A549 (cell line): Measurements from ENCODE around the gene ALG14. TPM values are rescaled to one million over a fixed set of nuclear protein-coding genes. Genes with fewer than 3 reads are reported as not detected.

Experiments used
- ATAC-seq, 2 experiments: fragments of 200-7000 bp in 1 of 2; fragments of >200 bp in 1 of 2; cut with Nextera tagmentation in 1 of 2; cut with Tn5 transposase in 1 of 2; 3 replicates each; pipeline versions ENCODE4 v1.8.0 to v1.9.1; 2018 to 2020; ENCODE audit warnings: mild to moderate bottlenecking in 1 of 2, moderate library complexity in 1 of 2
- CTCF ChIA-PET: fragments of 300-600 bp; sonication (Branson Sonifier 250); formaldehyde crosslinking; extraction: SDS; loops from one replicate; lab custom pipeline; 2021; ENCODE audit warnings: antibody characterized with exemption, inconsistent platforms; lab: Yijun Ruan, JAX
- POLR2A ChIA-PET: fragments of 350-600 bp; formaldehyde crosslinking; extraction: SDS; loops from one replicate; lab custom pipeline; 2021; ENCODE audit warnings: antibody characterized with exemption, inconsistent platforms; lab: Yijun Ruan, JAX
- DNase-seq, 2 experiments: peaks; one replicate each; pipeline versions ENCODE4 v3.0.0 to v3.0.0-alpha.2; 2011 to 2016; ENCODE audit warnings: low read depth in 1 of 2, low spot score in 1 of 2
- FAIRE-seq: peaks from 2 replicates; lab custom pipeline; 2011; peaks lifted over from hg19 to GRCh38; lab: Jason Lieb, UNC
- H3K27ac ChIP-seq, 2 experiments: fragments of >200 bp; sonication (Bioruptor Twin); formaldehyde crosslinking; 3 replicates each; pipeline ENCODE4 v1.5.1; 2016 to 2017
- H3K4me1 ChIP-seq: fragments of >200 bp; sonication (Bioruptor Twin); formaldehyde crosslinking; 3 replicates; pipeline ENCODE4 v1.6.1; 2016
- H3K4me2 ChIP-seq: fragments of >200 bp; sonication (Bioruptor Twin); formaldehyde crosslinking; 3 replicates; pipeline ENCODE4 v1.6.1; 2016
- H3K4me3 ChIP-seq: fragments of >200 bp; sonication (Bioruptor Twin); formaldehyde crosslinking; 3 replicates; pipeline ENCODE4 v1.5.1; 2016
- H3K9me3 ChIP-seq: fragments of >200 bp; sonication (Bioruptor Twin); formaldehyde crosslinking; 3 replicates; pipeline ENCODE4 v1.6.1; 2016
- BHLHE40 ChIP-seq: IDR thresholded peaks from 2 replicates; pipeline ENCODE4 v1.6.1; 2012; ENCODE audit warnings: low read depth, low read length, inconsistent platforms
- CHD4 ChIP-seq: fragments of 200-600 bp; sonication (generic); IDR thresholded peaks from 2 replicates; pipeline ENCODE4 v1.6.1; 2016; ENCODE audit warnings: antibody characterized with exemption, mild to moderate bottlenecking, borderline replicate concordance
- EHF ChIP-seq: fragments of 250-450 bp; sonication (Bioruptor Pico); IDR thresholded peaks from 2 replicates; pipeline ENCODE4 v1.5.0; 2020; ENCODE audit warnings: mild to moderate bottlenecking
- EHMT2 ChIP-seq: fragments of 200-600 bp; sonication (generic); IDR thresholded peaks from 2 replicates; pipeline ENCODE4 v1.6.1; 2016; ENCODE audit warnings: antibody characterized with exemption, low read depth, mild to moderate bottlenecking, moderate library complexity
- ESRRA ChIP-seq: fragments of 150-350 bp; IDR thresholded peaks from 2 replicates; pipeline ENCODE4 v1.6.1; 2014; ENCODE audit warnings: mild to moderate bottlenecking, low read length, borderline replicate concordance
- GATA3 ChIP-seq: IDR thresholded peaks from 2 replicates; pipeline ENCODE4 v1.6.1; 2012; ENCODE audit warnings: borderline replicate concordance
- HEYL ChIP-seq: fragments of 250-450 bp; sonication (Bioruptor Pico); IDR thresholded peaks from 2 replicates; pipeline ENCODE4 v1.8.0; 2021; ENCODE audit warnings: mild to moderate bottlenecking, moderate library complexity
- HOXB5 ChIP-seq: fragments of 250-450 bp; sonication (Bioruptor Pico); IDR thresholded peaks from 2 replicates; pipeline ENCODE4 v1.5.0; 2020; ENCODE audit warnings: mild to moderate bottlenecking, moderate library complexity
- KDM5A ChIP-seq: fragments of 200-600 bp; sonication (generic); IDR thresholded peaks from 2 replicates; pipeline ENCODE4 v1.6.1; 2016; ENCODE audit warnings: antibody characterized with exemption, mild to moderate bottlenecking
- NFE2L2 ChIP-seq: fragments of 150-350 bp; conservative IDR thresholded peaks from 2 replicates; pipeline ENCODE4 v1.6.1; 2014; ENCODE audit warnings: low read length
- NPAS2 ChIP-seq: fragments of 250-450 bp; sonication (Bioruptor Pico); IDR thresholded peaks from 2 replicates; pipeline ENCODE4 v1.8.0; 2022; ENCODE audit warnings: mild to moderate bottlenecking, moderate library complexity, borderline replicate concordance
- POLR2AphosphoS2 ChIP-seq: conservative IDR thresholded peaks from 2 replicates; pipeline ENCODE4 v1.6.1; 2012; ENCODE audit warnings: low read length, improper control_type of control experiment, inconsistent platforms
- RAD21 ChIP-seq, 2 experiments: fragments of >200 bp in 1 of 2; sonication (Bioruptor Twin) in 1 of 2; formaldehyde crosslinking in 1 of 2; IDR thresholded peaks in 1 of 2; conservative IDR thresholded peaks in 1 of 2; 2 replicates in 1 of 2; 3 replicates in 1 of 2; pipeline ENCODE4 v1.6.1; 2012 to 2018; ENCODE audit warnings: inconsistent platforms in 1 of 2
- RNF2 ChIP-seq: fragments of 200-600 bp; sonication (generic); IDR thresholded peaks from 2 replicates; pipeline ENCODE4 v1.6.1; 2016; ENCODE audit warnings: low read depth, mild to moderate bottlenecking, antibody characterized with exemption, moderate library complexity, borderline replicate concordance
- SREBF2 ChIP-seq: fragments of 450-650 bp; IDR thresholded peaks from 2 replicates; pipeline ENCODE4 v1.6.1; 2014; ENCODE audit warnings: mild to moderate bottlenecking, moderate library complexity
- TP53 ChIP-seq: fragments of 250-450 bp; sonication (Bioruptor Pico); IDR thresholded peaks from 2 replicates; pipeline ENCODE4 v1.5.0; 2021; ENCODE audit warnings: mild to moderate bottlenecking, moderate library complexity
- ZC3H11A ChIP-seq: fragments of 450-650 bp; IDR thresholded peaks from 2 replicates; pipeline ENCODE4 v1.6.1; 2014; ENCODE audit warnings: antibody characterized with exemption, mild to moderate bottlenecking
- ZNF302 ChIP-seq: fragments of 250-450 bp; sonication (Bioruptor Pico); IDR thresholded peaks from 2 replicates; pipeline ENCODE4 v1.9.0; 2021; ENCODE audit warnings: inconsistent platforms, mild to moderate bottlenecking, moderate library complexity
- WGBS: methylation state at CpG from one replicate; pipeline ENCODE4 v1.1.6; 2017; ENCODE audit errors: missing lambda C conversion rate; 5-methylcytosine and 5-hydroxymethylcytosine counted together
- polyA plus RNA-seq, 4 experiments: library from polyadenylated mRNA; depleted of rRNA in 3 of 4; stranded (reverse); fragments of >200 nt; fragmentation: RNase III in 1 of 4; extraction: RNeasy Plus Mini Kit Qiagen cat#74134 plus additional on column Dnase treatment in 1 of 4; gene quantifications; 2 replicates in 3 of 4; 3 replicates in 1 of 4; pipeline ENCODE4 v1.2.3, GENCODE V29; 2011 to 2017
- TF ChIP-seq, protein P1 (sequence below): fragments of 200-600 bp; sonication (generic); IDR thresholded peaks from 2 replicates; pipeline ENCODE4 v1.6.1; 2016; ENCODE audit warnings: antibody characterized with exemption, mild to moderate bottlenecking, moderate library complexity
- TF ChIP-seq, protein P2 (sequence below): fragments of 450-650 bp; IDR thresholded peaks from 2 replicates; pipeline ENCODE4 v1.6.1; 2014; ENCODE audit warnings: antibody characterized with exemption
- TF ChIP-seq, protein P3 (sequence below): fragments of 250-450 bp; sonication (Bioruptor Pico); IDR thresholded peaks from 2 replicates; pipeline ENCODE4 v1.5.0; 2021; ENCODE audit warnings: mild to moderate bottlenecking, moderate library complexity, borderline replicate concordance
- TF ChIP-seq, protein P4 (sequence below): IDR thresholded peaks from 2 replicates; pipeline ENCODE4 v1.6.1; 2012; ENCODE audit warnings: low read depth, borderline replicate concordance
- TF ChIP-seq, protein P5 (sequence below): fragments of >200 bp; sonication (Bioruptor Twin); formaldehyde crosslinking; IDR thresholded peaks from 3 replicates; pipeline ENCODE4 v1.6.1; 2016

The ALG14 gene
- polyA plus RNA-seq, 2 of the 4 experiments (the other 2 are of a cell fraction): 5.0 to 5.4 TPM

GRCh38 chr1:95061445-95062006 lies 11.2 kb downstream of the ALG14 start (continued):
- TF ChIP-seq, protein P1, sequence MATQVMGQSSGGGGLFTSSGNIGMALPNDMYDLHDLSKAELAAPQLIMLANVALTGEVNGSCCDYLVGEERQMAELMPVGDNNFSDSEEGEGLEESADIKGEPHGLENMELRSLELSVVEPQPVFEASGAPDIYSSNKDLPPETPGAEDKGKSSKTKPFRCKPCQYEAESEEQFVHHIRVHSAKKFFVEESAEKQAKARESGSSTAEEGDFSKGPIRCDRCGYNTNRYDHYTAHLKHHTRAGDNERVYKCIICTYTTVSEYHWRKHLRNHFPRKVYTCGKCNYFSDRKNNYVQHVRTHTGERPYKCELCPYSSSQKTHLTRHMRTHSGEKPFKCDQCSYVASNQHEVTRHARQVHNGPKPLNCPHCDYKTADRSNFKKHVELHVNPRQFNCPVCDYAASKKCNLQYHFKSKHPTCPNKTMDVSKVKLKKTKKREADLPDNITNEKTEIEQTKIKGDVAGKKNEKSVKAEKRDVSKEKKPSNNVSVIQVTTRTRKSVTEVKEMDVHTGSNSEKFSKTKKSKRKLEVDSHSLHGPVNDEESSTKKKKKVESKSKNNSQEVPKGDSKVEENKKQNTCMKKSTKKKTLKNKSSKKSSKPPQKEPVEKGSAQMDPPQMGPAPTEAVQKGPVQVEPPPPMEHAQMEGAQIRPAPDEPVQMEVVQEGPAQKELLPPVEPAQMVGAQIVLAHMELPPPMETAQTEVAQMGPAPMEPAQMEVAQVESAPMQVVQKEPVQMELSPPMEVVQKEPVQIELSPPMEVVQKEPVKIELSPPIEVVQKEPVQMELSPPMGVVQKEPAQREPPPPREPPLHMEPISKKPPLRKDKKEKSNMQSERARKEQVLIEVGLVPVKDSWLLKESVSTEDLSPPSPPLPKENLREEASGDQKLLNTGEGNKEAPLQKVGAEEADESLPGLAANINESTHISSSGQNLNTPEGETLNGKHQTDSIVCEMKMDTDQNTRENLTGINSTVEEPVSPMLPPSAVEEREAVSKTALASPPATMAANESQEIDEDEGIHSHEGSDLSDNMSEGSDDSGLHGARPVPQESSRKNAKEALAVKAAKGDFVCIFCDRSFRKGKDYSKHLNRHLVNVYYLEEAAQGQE: no peak
- TF ChIP-seq BHLHE40 (no peak), TP53 (no peak), HEYL (CRISPR knock-in tag) (no peak), POLR2AphosphoS2 (no peak), HOXB5 (CRISPR knock-in tag) (no peak)
- TF ChIP-seq, protein P2, sequence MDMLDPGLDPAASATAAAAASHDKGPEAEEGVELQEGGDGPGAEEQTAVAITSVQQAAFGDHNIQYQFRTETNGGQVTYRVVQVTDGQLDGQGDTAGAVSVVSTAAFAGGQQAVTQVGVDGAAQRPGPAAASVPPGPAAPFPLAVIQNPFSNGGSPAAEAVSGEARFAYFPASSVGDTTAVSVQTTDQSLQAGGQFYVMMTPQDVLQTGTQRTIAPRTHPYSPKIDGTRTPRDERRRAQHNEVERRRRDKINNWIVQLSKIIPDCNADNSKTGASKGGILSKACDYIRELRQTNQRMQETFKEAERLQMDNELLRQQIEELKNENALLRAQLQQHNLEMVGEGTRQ: no peak

DNA sequence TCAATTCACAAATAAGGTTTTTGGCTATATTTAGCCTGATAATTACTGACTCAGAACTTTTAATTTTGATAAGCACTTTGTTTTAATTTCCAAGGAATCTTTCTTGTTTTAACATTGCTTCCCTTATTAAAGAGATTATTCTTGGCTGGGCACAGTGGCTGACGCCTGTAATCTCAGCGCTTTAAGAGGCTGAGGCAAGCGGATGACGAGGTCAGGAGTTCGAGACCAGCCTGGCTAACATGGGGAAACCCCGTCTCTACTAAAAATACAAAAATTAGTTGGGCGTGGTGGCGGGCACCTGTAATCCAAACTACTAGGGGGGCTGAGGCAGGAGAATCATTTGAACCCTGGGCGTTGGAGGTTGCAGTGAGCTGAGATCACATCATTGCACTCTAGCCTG lies 13.8 kb downstream of the ALG14 start:
- TF ChIP-seq ESRRA: no peak
- no peak for TF ChIP-seq RAD21 (conservative IDR thresholded peaks at IDR 0.05 in 1 of 2, IDR thresholded peaks at IDR 0.05 in 1 of 2)
- no peak for TF ChIP-seq TP53
- TF ChIP-seq HOXB5 (CRISPR knock-in tag): no peak
- TF ChIP-seq, protein P3, sequence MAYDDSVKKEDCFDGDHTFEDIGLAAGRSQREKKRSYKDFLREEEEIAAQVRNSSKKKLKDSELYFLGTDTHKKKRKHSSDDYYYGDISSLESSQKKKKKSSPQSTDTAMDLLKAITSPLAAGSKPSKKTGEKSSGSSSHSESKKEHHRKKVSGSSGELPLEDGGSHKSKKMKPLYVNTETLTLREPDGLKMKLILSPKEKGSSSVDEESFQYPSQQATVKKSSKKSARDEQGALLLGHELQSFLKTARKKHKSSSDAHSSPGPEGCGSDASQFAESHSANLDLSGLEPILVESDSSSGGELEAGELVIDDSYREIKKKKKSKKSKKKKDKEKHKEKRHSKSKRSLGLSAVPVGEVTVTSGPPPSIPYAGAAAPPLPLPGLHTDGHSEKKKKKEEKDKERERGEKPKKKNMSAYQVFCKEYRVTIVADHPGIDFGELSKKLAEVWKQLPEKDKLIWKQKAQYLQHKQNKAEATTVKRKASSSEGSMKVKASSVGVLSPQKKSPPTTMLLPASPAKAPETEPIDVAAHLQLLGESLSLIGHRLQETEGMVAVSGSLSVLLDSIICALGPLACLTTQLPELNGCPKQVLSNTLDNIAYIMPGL (CRISPR knock-in tag): no peak
- no peak for TF ChIP-seq GATA3
- no peak for TF ChIP-seq EHMT2
- TF ChIP-seq EHF (CRISPR knock-in tag): no peak
- no peak for TF ChIP-seq NPAS2 (CRISPR knock-in tag)
- TF ChIP-seq ZNF302: no peak
- no peak for TF ChIP-seq SREBF2
- TF ChIP-seq, protein P4, sequence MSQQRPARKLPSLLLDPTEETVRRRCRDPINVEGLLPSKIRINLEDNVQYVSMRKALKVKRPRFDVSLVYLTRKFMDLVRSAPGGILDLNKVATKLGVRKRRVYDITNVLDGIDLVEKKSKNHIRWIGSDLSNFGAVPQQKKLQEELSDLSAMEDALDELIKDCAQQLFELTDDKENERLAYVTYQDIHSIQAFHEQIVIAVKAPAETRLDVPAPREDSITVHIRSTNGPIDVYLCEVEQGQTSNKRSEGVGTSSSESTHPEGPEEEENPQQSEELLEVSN: no peak
- TF ChIP-seq, protein P5, sequence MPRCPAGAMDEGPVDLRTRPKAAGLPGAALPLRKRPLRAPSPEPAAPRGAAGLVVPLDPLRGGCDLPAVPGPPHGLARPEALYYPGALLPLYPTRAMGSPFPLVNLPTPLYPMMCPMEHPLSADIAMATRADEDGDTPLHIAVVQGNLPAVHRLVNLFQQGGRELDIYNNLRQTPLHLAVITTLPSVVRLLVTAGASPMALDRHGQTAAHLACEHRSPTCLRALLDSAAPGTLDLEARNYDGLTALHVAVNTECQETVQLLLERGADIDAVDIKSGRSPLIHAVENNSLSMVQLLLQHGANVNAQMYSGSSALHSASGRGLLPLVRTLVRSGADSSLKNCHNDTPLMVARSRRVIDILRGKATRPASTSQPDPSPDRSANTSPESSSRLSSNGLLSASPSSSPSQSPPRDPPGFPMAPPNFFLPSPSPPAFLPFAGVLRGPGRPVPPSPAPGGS: no peak
- TF ChIP-seq ZC3H11A: no peak
- TF ChIP-seq KDM5A: no peak
- no peak for TF ChIP-seq CHD4
- TF ChIP-seq RNF2: no peak
- TF ChIP-seq NFE2L2: no peak
- Histone ChIP-seq H3K4me3 (no peak overlapping the region), H3K27ac (no peak overlapping the region), H3K4me1 (no peaks in the 10 kb centered on the region), H3K4me2 (no peak overlapping the region), H3K9me3 (no peaks in the 10 kb centered on the region)
- 80% methylated on average over 9 of the region's 9 CpGs for WGBS
- ChIA-PET POLR2A (no interaction called here), CTCF (interaction anchor here (1.3 to 3.0 kb wide), 3 partner anchors 11 to 205 kb away, joined by 4 to 13 read pairs (median 7); no protein-coding TSS in a partner anchor)
- DNase-seq (no peak), ATAC-seq (no peak), FAIRE-seq (no peak)
